ENCODE measurements around the gene SLTM.
"Not testable (repeated sequence)": the region's sequence is repeated elsewhere in the genome, so short reads cannot be mapped to it uniquely, and the experiment has no call there.

Gene SLTM

GRCh38 chr15:58876306-58877106 is 57.0 kb downstream of the SLTM start:
- DNase-seq (ENCODE audit: insufficient read length, low spot score), result no peak
- no peak for TF ChIP-seq POLR2A (IDR thresholded peaks at IDR 0.05; ENCODE audit: low read depth, low read length)
- FAIRE-seq, result no peak

- FAIRE-seq, result no peak
- DNase-seq (ENCODE audit: insufficient read length, low spot score), result no peak
- no peak for TF ChIP-seq POLR2A (IDR thresholded peaks at IDR 0.05; ENCODE audit: low read depth, low read length)
Measured at GRCh38 chr15:58875343-58875742, 58.1 kb downstream of the SLTM start.

- FAIRE-seq (no peak), DNase-seq (ENCODE audit: insufficient read length, low spot score) (no peak)
- no peak for TF ChIP-seq POLR2A (IDR thresholded peaks at IDR 0.05; ENCODE audit: low read depth, low read length)
Measured at GRCh38 chr15:58873267-58873666, 60.2 kb downstream of the SLTM start.

GRCh38 chr15:58870451-58870850 is 63.0 kb downstream of the SLTM start:
- no peak for TF ChIP-seq POLR2A (IDR thresholded peaks at IDR 0.05; ENCODE audit: low read depth, low read length)
- no peak for FAIRE-seq
- DNase-seq (ENCODE audit: insufficient read length, low spot score), result no peak

GRCh38 chr15:58867926-58868325 is 65.6 kb downstream of the SLTM start:
- FAIRE-seq (no peak), DNase-seq (ENCODE audit: insufficient read length, low spot score) (no peak)
- TF ChIP-seq POLR2A (IDR thresholded peaks at IDR 0.05; ENCODE audit: low read depth, low read length), result no peak

GRCh38 chr15:58865425-58865880 is 68.0 kb downstream of the SLTM start:
- no peak for DNase-seq (ENCODE audit: insufficient read length, low spot score)
- no peak for TF ChIP-seq POLR2A (IDR thresholded peaks at IDR 0.05; ENCODE audit: low read depth, low read length)
- FAIRE-seq, result no peak

- FAIRE-seq, result no peak
- no peak for DNase-seq (ENCODE audit: insufficient read length, low spot score)
- no peak for TF ChIP-seq POLR2A (IDR thresholded peaks at IDR 0.05; ENCODE audit: low read depth, low read length)
Measured at GRCh38 chr15:58864602-58865424, 68.7 kb downstream of the SLTM start.

GRCh38 chr15:58862326-58862725 is 71.2 kb downstream of the SLTM start:
- DNase-seq (ENCODE audit: insufficient read length, low spot score), result no peak
- no peak for TF ChIP-seq POLR2A (IDR thresholded peaks at IDR 0.05; ENCODE audit: low read depth, low read length)
- no peak for FAIRE-seq

GRCh38 chr15:58856621-58857020 is 76.9 kb downstream of the SLTM start:
- not testable (repeated sequence) for DNase-seq (ENCODE audit: insufficient read length, low spot score); FAIRE-seq

GRCh38 chr15:58856086-58856485 is 77.4 kb downstream of the SLTM start:
- TF ChIP-seq POLR2A (IDR thresholded peaks at IDR 0.05; ENCODE audit: low read depth, low read length), result no peak
- FAIRE-seq (no peak), DNase-seq (ENCODE audit: insufficient read length, low spot score) (no peak)

GRCh38 chr15:58854593-58854992 is 78.9 kb downstream of the SLTM start:
- DNase-seq (ENCODE audit: insufficient read length, low spot score), result no peak
- no peak for TF ChIP-seq POLR2A (IDR thresholded peaks at IDR 0.05; ENCODE audit: low read depth, low read length)
- no peak for FAIRE-seq

GRCh38 chr15:58852347-58852746 is 81.1 kb downstream of the SLTM start:
- DNase-seq (ENCODE audit: insufficient read length, low spot score) (no peak), FAIRE-seq (no peak)
- no peak for TF ChIP-seq POLR2A (IDR thresholded peaks at IDR 0.05; ENCODE audit: low read depth, low read length)

- DNase-seq (ENCODE audit: insufficient read length, low spot score); FAIRE-seq: not testable (repeated sequence)
Measured at GRCh38 chr15:58851205-58851604, 82.3 kb downstream of the SLTM start.

- no peak for TF ChIP-seq POLR2A (IDR thresholded peaks at IDR 0.05; ENCODE audit: low read depth, low read length)
- FAIRE-seq, result no peak
Measured at GRCh38 chr15:58842713-58843396, 90.6 kb downstream of the SLTM start.

More at GRCh38 chr15:58842713-58843396, 90.6 kb downstream of the SLTM start:
- DNase-seq (ENCODE audit: insufficient read length, low spot score), result no peak

Data from H54 (cell line).